HEK293T (cell line): ENCODE data around the gene TTLL6.

ENCODE experiments used
- ARNT ChIP-seq: fragments of 450-650 bp; IDR thresholded peaks from 2 replicates; pipeline ENCODE4 v1.6.1; 2017; ENCODE audit warnings: mild to moderate bottlenecking
- BHLHE40 ChIP-seq: fragments of 450-650 bp; IDR thresholded peaks from 2 replicates; pipeline ENCODE4 v1.6.1; 2016; ENCODE audit warnings: mild to moderate bottlenecking, moderate library complexity, borderline replicate concordance
- CTBP1 ChIP-seq: fragments of 450-650 bp; IDR thresholded peaks from 2 replicates; pipeline ENCODE4 v1.6.1; 2016; ENCODE audit warnings: borderline replicate concordance
- ELF4 ChIP-seq: fragments of 450-650 bp; IDR thresholded peaks from 2 replicates; pipeline ENCODE4 v1.6.1; 2017; ENCODE audit warnings: antibody characterized with exemption
- FOXA1 ChIP-seq: fragments of 450-650 bp; IDR thresholded peaks from 2 replicates; pipeline ENCODE4 v1.6.1; 2016; ENCODE audit warnings: mild to moderate bottlenecking
- FOXK2 ChIP-seq: fragments of 450-650 bp; IDR thresholded peaks from 2 replicates; pipeline ENCODE4 v1.6.1; 2016; ENCODE audit warnings: mild to moderate bottlenecking
- FOXM1 ChIP-seq: fragments of 450-650 bp; IDR thresholded peaks from 2 replicates; pipeline ENCODE4 v1.6.1; 2017; ENCODE audit warnings: mild to moderate bottlenecking, borderline replicate concordance
- HDGF ChIP-seq: fragments of 450-650 bp; IDR thresholded peaks from 2 replicates; pipeline ENCODE4 v1.6.1; 2017; ENCODE audit warnings: antibody characterized with exemption, borderline replicate concordance
- L3MBTL2 ChIP-seq: fragments of 450-650 bp; conservative IDR thresholded peaks from 2 replicates; pipeline ENCODE4 v1.6.1; 2016; ENCODE audit warnings: mild to moderate bottlenecking
- LEF1 ChIP-seq: fragments of 450-650 bp; IDR thresholded peaks from 2 replicates; pipeline ENCODE4 v1.6.1; 2017; ENCODE audit warnings: mild to moderate bottlenecking, borderline replicate concordance
- SP1 ChIP-seq: fragments of 450-650 bp; IDR thresholded peaks from 2 replicates; pipeline ENCODE4 v1.6.1; 2017
- SUZ12 ChIP-seq: fragments of 450-650 bp; IDR thresholded peaks from 2 replicates; pipeline ENCODE4 v1.6.1; 2016; ENCODE audit warnings: mild to moderate bottlenecking
- TARDBP ChIP-seq: fragments of 450-650 bp; IDR thresholded peaks from 2 replicates; pipeline ENCODE4 v1.6.1; 2016
- TF ChIP-seq, protein P1 (sequence below): fragments of 450-650 bp; IDR thresholded peaks from 2 replicates; pipeline ENCODE4 v1.6.1; 2016

DNA sequence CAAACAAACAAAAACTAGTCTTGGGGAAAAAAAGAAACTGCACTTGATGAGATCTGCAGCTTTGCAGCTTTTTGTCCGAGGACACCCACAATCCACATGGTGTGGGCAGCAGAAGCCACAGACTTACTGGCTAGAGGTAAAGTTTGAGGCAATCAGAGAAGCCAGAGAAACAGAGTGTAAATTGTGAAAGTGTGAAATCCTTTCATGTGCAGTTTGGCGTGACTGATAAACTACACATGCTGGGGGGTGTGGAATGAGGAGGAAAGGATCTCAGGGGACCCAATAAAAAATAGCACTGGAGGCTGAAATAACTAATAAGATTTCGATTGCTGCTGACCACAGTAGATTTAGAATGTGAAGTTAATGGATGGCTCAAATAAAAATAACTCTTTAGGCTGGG is 46.1 kb downstream of the TTLL6 start:
- TF ChIP-seq ARNT (no peak), SP1 (no peak), CTBP1 (no peak), L3MBTL2 (no peak), HDGF (no peak), BHLHE40 (no peak), FOXK2 (no peak), FOXM1 (no peak), SUZ12 (no peak), TARDBP (no peak), ELF4 (no peak), FOXA1 (no peak), LEF1 (no peak)
- TF ChIP-seq, protein P1, sequence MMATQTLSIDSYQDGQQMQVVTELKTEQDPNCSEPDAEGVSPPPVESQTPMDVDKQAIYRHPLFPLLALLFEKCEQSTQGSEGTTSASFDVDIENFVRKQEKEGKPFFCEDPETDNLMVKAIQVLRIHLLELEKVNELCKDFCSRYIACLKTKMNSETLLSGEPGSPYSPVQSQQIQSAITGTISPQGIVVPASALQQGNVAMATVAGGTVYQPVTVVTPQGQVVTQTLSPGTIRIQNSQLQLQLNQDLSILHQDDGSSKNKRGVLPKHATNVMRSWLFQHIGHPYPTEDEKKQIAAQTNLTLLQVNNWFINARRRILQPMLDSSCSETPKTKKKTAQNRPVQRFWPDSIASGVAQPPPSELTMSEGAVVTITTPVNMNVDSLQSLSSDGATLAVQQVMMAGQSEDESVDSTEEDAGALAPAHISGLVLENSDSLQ: no peak
